GM19035 (cell line): ENCODE data around the gene TPBGL.

Experiments used
- ATAC-seq: cut with Tn5 transposase; IDR thresholded peaks from one replicate; pipeline ENCODE4 v1.9.1; 2021; ENCODE audit not compliant: unreplicated experiment

TPBGL gene

DNA sequence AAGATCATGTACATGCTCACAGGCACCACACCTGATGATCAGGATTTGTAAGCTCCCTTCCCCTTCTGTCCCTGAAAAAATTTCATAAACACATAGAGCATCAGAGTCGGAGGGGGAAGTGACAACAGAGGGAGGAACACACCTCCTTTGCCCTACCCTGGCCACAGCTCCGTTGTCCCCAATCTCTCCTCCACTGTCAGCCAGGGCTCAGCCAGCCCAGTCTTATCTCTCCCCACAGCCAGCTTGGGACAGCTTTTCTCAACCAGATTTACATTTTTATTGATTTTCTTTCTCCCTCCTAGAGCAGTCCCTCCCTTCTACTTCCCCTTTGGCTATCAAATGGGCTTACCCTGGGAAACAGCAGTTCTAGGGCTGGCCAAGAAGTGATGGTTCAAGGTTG lies 32.1 kb upstream of the TPBGL start:
- ATAC-seq = no peak

GRCh38 chr11:75212411-75212810 lies 28.2 kb upstream of the TPBGL start:
- ATAC-seq = no peak

GRCh38 chr11:75214411-75214821 lies 26.2 kb upstream of the TPBGL start:
- ATAC-seq = no peak

- ATAC-seq = no peak
Measured at GRCh38 chr11:75214843-75215242, 25.7 kb upstream of the TPBGL start.

DNA sequence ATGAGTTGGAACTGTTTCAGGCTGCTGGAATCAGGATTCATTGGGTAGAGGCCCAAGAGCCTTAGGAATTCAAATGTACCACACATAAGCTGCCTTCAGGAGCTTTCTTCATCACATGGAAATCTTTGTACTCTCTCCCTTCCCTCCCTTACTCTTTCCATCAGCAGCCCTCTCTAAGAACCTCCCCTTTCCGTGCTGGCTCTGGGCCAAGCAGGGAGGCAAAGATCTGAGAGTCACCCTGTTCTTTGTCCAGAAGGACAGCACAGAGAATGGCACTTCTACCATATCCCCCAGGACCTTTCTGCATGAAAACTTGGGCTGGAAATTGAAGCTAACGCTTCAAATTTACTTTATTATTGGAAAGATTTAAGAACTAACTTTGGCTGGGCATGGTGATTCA lies 20.7 kb upstream of the TPBGL start:
- ATAC-seq = no peak

DNA sequence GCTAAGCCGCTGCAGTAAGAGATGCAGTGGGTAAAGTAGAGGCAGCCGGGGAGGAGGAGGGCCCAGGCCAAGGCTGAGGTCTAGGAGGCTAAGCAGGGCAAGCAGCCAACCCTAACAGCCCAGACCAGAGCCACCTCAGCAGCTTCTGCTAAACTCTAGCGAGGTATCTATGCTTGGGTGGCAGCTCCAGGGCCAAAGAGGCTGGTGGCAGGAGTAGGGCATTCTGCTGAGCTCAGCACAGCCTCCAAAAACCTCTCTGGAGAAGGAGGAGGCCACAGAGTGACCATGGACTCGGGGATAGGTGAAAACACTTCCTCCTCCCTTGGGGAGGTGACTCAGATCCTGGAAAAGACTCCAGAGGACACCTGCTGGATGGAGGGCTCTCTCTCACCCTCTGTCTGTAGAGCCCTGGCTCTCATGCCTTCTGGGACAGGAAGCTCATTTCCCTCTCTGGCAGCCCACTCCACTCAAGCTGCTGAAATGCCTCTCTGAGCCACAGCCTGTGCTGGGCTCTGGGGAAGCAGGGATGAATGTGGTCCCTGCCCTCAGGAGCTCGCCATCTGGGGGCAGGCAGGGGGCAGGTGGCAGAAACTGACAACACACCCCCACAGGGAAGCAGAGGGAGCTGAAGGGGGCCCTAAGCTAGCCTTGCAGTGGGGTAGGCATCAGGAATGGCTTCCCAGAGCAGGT lies 16.5 kb upstream of the TPBGL start:
- ATAC-seq = no peak

DNA sequence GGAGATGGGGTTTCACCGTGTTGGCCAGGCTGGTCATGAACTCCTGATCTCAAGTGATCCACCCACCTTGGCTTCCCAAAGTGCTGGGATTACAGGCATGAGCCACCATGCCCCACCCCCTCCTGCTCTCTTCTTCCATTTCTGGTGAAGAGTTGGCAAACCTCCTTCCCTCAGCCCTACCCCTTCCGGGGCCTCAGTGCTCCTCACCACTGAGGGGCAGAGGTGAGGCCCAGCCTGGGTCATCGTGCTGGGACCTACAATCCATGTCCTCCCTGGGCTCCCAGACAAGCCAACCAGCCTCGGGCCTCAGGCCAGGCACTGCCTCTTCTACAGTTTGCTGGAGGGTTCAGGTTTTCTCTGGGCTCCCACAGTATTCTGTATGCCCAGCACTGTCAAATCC lies 14.8 kb upstream of the TPBGL start:
- no peak for ATAC-seq

DNA sequence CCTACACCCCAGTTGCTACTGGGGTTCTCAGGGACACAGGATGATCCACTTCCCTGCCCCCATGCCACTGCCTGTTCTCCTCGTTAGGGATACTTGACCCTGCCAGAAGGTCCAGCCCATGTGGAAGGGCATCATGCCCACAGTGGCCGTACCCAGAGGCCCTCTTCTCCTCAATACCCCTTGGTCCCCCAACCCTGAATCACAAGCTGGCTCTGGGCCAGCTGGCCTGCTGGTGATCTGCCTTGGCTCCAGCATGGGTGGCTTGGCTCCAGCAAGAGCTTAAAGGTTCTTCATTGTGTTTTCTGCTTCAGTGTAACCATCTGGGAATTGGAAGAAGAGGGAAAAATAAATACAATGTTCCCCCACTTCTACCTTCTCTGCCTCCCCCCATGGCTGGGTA lies 11.1 kb upstream of the TPBGL start:
- ATAC-seq = no peak

DNA sequence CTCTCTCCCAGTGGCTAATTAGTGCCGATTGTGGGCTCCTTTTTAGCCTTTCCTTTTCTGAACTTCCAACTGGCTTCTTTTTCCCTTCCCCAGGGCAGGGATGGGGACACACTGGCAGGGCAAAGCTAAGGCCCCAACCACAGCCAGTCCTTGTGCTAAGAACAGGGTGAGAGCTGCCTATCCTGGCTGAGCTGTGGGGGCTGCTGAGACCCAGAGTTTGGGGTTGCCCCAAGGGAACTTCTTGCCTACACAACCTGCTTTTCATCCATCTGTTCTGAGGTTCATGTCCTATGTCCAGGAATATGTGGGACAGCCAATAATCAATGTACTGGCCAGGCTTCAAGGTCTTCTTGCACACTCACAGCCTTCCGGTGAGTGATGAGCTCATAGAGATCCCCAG lies 10.0 kb upstream of the TPBGL start:
- ATAC-seq = no peak

GRCh38 chr11:75233754-75234172 lies 6.8 kb upstream of the TPBGL start:
- no peak for ATAC-seq

DNA sequence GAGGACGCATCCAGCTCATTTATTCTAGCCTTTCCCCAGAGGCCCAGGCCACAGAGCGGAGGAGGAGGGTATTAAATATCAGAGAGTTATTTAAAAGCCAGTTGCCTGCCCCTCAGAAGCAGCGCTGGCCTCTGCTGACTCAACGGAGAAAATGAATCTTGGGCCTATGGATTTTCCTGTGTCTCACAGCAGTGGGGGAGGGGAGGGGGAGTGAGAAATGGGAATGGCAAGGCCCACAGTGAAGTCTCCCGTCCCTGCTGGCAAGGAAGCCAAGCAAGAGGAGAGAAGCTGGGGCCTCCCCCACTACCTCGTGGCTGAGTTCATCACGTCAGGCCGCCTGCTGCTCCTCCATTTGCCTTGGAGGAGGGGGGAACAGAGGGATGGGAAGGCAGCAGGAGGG lies 4.5 kb upstream of the TPBGL start:
- ATAC-seq = no peak

- no peak for ATAC-seq
Measured at GRCh38 chr11:75237050-75237449, 3.5 kb upstream of the TPBGL start.

GRCh38 chr11:75238595-75239440 lies 1.8 kb upstream of the TPBGL start:
- no peak for ATAC-seq

- ATAC-seq = no peak
Measured at GRCh38 chr11:75239531-75240290, 863 bp upstream of the TPBGL start.

- peak; percentile 89 for ATAC-seq
Measured at GRCh38 chr11:75241036-75241905, 697 bp downstream of the TPBGL start.

DNA sequence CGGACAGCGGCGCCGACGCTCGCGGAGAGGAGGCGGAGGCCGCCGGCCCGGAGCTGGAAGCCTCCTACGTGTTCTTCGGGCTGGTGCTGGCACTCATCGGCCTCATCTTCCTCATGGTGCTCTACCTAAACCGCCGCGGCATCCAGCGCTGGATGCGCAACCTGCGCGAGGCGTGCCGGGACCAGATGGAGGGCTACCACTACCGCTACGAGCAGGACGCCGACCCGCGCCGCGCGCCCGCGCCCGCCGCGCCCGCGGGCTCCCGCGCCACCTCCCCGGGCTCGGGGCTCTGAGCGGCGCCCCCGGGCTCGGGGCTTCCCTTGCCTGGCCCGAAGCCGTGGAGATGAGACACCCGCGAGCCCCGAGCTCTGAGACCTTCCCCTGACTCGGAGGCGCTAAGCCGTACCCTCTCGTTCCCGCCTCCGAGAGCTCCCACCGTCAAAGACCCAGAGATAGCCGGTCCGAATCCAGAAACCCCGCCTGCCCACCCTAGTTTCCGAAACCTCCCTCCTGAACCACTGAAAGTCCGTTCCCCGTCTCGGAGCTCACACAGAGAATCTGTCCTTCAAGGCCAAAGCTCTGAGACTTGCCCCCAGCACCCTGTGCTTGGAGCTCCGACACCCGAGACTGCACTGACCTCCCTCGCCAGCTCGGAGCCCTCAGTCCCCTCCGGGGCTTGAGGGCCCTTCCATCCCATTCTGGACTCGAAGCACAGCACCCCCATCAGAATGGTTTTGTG lies 1.5 kb downstream of the TPBGL start:
- ATAC-seq = no peak

- no peak for ATAC-seq
Measured at GRCh38 chr11:75242722-75243600, 2.4 kb downstream of the TPBGL start.

DNA sequence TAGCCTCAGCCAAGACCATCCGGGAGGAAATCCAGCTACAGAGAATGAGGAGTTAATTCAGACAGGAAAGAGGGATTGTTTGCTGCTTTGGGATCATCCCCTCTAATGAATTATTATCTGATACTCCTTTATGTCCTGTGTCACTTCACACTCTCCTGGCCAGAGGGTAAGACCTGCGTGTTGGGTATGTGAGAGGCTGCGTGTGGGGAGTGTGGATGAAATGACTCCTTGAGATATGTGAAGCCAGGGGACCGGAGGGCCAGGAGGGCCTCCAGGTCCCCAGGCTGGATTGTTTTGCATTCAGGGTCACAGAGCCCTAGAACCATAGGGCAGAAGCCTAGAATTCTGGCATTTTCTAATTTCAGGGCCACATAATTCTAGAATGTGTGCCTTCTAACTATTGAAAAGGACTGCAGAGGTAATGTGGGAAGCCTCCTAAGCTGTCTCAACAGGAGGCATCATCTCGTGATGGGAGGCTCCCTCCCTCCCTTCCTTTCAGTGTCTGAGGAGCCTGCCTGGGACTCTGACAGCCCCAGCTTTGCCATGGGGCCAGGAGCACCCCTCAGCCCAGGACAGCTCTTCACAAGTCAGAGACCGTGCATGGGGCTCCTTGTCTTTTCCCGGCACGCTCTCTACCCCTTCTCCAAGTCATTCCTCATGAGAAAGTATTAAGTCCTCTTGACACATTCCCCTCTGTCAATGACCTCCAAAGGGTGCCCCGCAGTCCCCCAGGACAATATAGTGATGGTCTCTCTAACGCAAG lies 3.7 kb downstream of the TPBGL start:
- ATAC-seq = no peak
